HL-60/S4 treated with retinoic acid at 250 ng/mL for 4 days and 3 days (cell line): ENCODE data around the gene MOG.

ENCODE experiments used
- in situ Hi-C: fragments of 300-500 bp; cut with MboI; formaldehyde crosslinking; loops from 2 replicates; pipeline ENCODE4 v1.7.0; 2022; ENCODE audit warnings: low sequenced_read_pairs

MOG gene

GRCh38 chr6:29675561-29675960 lies 18.7 kb downstream of the MOG start:
- in situ Hi-C loops, result no loop called here

GRCh38 chr6:29676981-29677601 lies 20.2 kb downstream of the MOG start:
- in situ Hi-C loops, result no loop called here

- in situ Hi-C loops, result no loop called here
These were observed 21.2 kb downstream of the MOG start for GRCh38 chr6:29678114-29678513.

- in situ Hi-C loops, result no loop called here
These were observed 23.1 kb downstream of the MOG start for GRCh38 chr6:29679962-29680361.

- in situ Hi-C loops, result no loop called here
These were observed 23.5 kb downstream of the MOG start for GRCh38 chr6:29680416-29680815.

- in situ Hi-C loops, result no loop called here
These were observed 24.0 kb downstream of the MOG start, which contains the start of gene ZFP57 for GRCh38 chr6:29680904-29681303. Gene ZFP57, minus strand, starts transcription at chr6:29681152. Its CDS starts 4,149 bp downstream, at chr6:29677003.

- in situ Hi-C loops, result no loop called here
These were observed 24.9 kb downstream of the MOG start for GRCh38 chr6:29681811-29682210.

- in situ Hi-C loops, result no loop called here
These were observed 28.9 kb downstream of the MOG start for GRCh38 chr6:29685718-29686326.

- in situ Hi-C loops, result no loop called here
These were observed 37.7 kb downstream of the MOG start for GRCh38 chr6:29694637-29695036.

- in situ Hi-C loops, result no loop called here
These were observed 39.5 kb downstream of the MOG start for GRCh38 chr6:29696147-29697125.

GRCh38 chr6:29702519-29703103 lies 45.7 kb downstream of the MOG start:
- in situ Hi-C loops, result no loop called here

GRCh38 chr6:29705389-29706231 lies 48.7 kb downstream of the MOG start:
- in situ Hi-C loops, result no loop called here

GRCh38 chr6:29708432-29709179 lies 51.7 kb downstream of the MOG start:
- in situ Hi-C loops, result no loop called here

GRCh38 chr6:29709188-29709587 lies 52.3 kb downstream of the MOG start:
- in situ Hi-C loops, result no loop called here

- in situ Hi-C loops, result no loop called here
These were observed 53.5 kb downstream of the MOG start for GRCh38 chr6:29710281-29710941.

- in situ Hi-C loops, result no loop called here
These were observed 64.0 kb downstream of the MOG start for GRCh38 chr6:29720863-29721262.
